GM19043 (cell line): ENCODE data around the gene APOC4.
"Not testable (repeated sequence)": the region's sequence is repeated elsewhere in the genome, so short reads cannot be mapped to it uniquely, and the experiment has no call there.

Source experiments
- ATAC-seq: cut with Tn5 transposase; IDR thresholded peaks from one replicate; pipeline ENCODE4 v1.9.1; 2021; ENCODE audit warnings: low read depth; ENCODE audit not compliant: unreplicated experiment

APOC4 gene, protein sequence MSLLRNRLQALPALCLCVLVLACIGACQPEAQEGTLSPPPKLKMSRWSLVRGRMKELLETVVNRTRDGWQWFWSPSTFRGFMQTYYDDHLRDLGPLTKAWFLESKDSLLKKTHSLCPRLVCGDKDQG

DNA sequence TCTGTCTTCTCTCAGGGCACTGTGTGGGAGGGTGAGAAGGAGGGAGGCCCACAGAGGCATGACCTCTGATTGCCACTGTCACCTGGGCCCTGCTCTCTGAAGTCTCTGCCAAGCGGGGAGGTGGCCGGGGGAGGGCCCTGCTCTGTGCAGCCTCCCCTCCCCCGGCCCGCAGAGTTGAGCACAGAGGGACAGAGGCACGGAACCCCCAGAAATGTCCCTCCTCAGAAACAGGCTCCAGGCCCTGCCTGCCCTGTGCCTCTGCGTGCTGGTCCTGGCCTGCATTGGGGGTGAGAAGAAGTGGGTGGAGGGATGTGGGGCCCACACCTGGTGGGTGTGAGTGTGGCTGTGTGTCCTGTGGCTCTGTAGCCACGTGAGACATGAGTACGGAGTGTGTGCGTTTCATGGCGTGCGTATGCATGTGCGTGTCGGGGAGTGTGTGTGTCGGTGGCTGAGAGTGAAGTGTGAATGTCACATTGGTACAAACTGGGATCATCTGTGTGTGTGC lies at the start of gene APOC4:
Gene APOC4 (plus strand): TSS at position 171 of the 505 bp plus-strand sequence. CDS start 41 bp downstream, at position 212.
- ATAC-seq: no peak

GRCh38 chr19:44892932-44893331 lies 49.1 kb upstream of the APOC4 start:
- no peak for ATAC-seq

GRCh38 chr19:44893332-44894051 lies 48.5 kb upstream of the APOC4 start:
- no peak for ATAC-seq

GRCh38 chr19:44894052-44894400 lies 48.0 kb upstream of the APOC4 start:
- ATAC-seq: no peak

DNA sequence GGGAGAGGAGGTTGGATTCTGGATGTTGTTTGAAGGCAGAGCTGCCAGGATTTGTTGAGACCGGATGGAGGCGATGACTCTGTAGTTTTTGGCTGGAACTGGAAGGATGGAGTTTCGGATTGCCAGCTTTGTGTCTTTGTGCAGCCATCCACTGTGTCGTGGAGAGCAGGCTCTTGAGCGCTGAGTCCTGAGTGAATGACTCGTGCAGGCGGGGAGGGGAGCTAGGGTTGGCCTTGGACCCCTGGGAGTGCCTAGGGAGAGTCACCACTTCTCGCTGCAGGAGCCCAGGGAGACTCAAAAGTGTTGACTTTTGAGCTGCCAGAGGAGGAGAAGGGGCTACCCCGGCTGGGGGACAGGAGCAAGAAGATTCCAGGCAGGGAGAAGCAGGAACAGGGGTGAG lies 47.1 kb upstream of the APOC4 start:
- ATAC-seq: no peak

GRCh38 chr19:44897835-44898234 lies 44.2 kb upstream of the APOC4 start:
- no peak for ATAC-seq

- no peak for ATAC-seq
Measured at GRCh38 chr19:44900328-44901244, 41.5 kb upstream of the APOC4 start.

DNA sequence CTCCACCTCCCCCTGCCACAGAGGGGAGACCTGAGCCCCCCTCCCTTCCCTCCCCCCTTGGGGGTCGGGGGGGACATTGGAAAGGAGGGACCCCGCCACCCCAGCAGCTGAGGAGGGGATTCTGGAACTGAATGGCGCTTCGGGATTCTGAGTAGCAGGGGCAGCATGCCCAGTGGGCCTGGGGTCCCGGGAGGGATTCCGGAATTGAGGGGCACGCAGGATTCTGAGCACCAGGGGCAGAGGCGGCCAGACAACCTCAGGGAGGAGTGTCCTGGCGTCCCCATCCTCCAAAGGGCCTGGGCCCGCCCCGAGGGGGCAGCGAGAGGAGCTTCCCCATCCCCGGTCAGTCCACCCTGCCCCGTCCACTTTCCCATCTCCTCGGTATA lies 38.8 kb upstream of the APOC4 start:
- ATAC-seq: no peak

- ATAC-seq: no peak
Measured at GRCh38 chr19:44903602-44904425, 38.2 kb upstream of the APOC4 start.

DNA sequence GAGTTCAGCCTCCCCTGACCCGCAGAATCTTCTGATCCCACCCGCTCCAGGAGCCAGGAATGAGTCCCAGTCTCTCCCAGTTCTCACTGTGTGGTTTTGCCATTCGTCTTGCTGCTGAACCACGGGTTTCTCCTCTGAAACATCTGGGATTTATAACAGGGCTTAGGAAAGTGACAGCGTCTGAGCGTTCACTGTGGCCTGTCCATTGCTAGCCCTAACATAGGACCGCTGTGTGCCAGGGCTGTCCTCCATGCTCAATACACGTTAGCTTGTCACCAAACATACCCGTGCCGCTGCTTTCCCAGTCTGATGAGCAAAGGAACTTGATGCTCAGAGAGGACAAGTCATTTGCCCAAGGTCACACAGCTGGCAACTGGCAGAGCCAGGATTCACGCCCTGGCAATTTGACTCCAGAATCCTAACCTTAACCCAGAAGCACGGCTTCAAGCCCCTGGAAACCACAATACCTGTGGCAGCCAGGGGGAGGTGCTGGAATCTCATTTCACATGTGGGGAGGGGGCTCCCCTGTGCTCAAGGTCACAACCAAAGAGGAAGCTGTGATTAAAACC lies 37.5 kb upstream of the APOC4 start:
- ATAC-seq: no peak

DNA sequence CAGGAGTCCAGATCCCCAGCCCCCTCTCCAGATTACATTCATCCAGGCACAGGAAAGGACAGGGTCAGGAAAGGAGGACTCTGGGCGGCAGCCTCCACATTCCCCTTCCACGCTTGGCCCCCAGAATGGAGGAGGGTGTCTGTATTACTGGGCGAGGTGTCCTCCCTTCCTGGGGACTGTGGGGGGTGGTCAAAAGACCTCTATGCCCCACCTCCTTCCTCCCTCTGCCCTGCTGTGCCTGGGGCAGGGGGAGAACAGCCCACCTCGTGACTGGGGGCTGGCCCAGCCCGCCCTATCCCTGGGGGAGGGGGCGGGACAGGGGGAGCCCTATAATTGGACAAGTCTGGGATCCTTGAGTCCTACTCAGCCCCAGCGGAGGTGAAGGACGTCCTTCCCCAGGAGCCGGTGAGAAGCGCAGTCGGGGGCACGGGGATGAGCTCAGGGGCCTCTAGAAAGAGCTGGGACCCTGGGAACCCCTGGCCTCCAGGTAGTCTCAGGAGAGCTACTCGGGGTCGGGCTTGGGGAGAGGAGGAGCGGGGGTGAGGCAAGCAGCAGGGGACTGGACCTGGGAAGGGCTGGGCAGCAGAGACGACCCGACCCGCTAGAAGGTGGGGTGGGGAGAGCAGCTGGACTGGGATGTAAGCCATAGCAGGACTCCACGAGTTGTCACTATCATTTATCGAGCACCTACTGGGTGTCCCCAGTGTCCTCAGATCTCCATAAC lies 36.4 kb upstream of the APOC4 start, which contains the start of gene APOE:
Gene APOE (plus strand): TSS at position 360 of the 724 bp plus-strand sequence. CDS start 829 bp downstream, outside the sequence.
- no peak for ATAC-seq

GRCh38 chr19:44907613-44908012 lies 34.4 kb upstream of the APOC4 start:
- no peak for ATAC-seq

GRCh38 chr19:44908074-44908835 lies 33.8 kb upstream of the APOC4 start:
- ATAC-seq: no peak

DNA sequence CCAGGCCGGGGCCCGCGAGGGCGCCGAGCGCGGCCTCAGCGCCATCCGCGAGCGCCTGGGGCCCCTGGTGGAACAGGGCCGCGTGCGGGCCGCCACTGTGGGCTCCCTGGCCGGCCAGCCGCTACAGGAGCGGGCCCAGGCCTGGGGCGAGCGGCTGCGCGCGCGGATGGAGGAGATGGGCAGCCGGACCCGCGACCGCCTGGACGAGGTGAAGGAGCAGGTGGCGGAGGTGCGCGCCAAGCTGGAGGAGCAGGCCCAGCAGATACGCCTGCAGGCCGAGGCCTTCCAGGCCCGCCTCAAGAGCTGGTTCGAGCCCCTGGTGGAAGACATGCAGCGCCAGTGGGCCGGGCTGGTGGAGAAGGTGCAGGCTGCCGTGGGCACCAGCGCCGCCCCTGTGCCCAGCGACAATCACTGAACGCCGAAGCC lies 33.2 kb upstream of the APOC4 start:
- ATAC-seq: no peak

DNA sequence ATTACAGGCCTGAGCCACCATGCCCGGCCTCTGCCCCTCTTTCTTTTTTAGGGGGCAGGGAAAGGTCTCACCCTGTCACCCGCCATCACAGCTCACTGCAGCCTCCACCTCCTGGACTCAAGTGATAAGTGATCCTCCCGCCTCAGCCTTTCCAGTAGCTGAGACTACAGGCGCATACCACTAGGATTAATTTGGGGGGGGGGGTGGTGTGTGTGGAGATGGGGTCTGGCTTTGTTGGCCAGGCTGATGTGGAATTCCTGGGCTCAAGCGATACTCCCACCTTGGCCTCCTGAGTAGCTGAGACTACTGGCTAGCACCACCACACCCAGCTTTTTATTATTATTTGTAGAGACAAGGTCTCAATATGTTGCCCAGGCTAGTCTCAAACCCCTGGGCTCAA lies 32.3 kb upstream of the APOC4 start:
- ATAC-seq: no peak

DNA sequence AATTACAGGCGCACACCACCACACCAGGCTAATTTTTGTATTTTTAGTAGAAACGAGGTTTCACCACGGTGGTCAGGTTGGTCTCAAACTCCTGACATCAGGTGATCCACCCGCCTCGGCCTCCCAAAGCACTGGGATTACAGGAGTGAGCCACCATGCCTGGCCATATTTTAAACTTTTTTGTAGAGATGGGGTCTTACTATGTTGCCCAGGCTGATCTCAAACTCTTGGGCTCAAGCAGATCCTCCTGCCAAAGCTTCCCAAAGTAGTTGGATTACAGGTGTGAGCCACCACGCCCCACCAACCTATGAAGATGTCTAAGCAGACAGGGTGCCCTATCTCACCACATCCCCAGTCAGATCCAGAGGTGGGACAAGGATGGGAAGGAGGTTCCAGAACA lies 30.1 kb upstream of the APOC4 start:
- ATAC-seq: not testable (repeated sequence)

DNA sequence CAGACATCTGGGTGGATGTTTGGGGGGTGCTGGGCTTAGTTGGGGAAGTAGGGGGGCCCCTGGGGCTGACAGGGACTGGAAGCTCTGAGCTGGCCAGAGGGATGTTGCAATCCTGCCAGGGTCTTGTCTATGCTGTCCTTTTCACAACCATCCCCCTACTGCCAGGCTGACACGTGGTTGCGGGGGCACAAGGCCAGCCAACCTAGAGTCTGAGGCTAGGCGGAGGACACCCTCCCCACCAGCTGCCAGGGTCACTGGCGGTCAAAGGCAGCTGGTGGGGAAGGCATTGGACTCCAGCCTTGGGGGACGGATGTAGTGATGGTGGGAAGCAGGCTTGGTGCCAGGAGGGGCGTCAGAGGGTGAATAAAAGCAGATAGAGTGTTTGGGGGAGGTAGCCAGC lies 29.2 kb upstream of the APOC4 start:
- ATAC-seq: no peak
